Choroid plexus epithelial cell (primary cell): ENCODE results near the gene ABLIM3.

Experiments used
- DNase-seq: peaks from one replicate; pipeline ENCODE4 v3.0.0-alpha.2; 2010; ENCODE audit warnings: low read depth
- H3K4me3 ChIP-seq: 2 replicates; pipeline ENCODE4 v1.5.1; 2011; ENCODE audit warnings: low read depth, mild to moderate bottlenecking, control low read depth, low read length, moderate library complexity
- TF ChIP-seq, protein P1 (sequence below): conservative IDR thresholded peaks from 2 replicates; pipeline ENCODE4 v1.5.1; 2011; ENCODE audit warnings: low read depth, mild to moderate bottlenecking, control low read depth, inconsistent platforms, low read length, moderate library complexity

The ABLIM3 gene

DNA sequence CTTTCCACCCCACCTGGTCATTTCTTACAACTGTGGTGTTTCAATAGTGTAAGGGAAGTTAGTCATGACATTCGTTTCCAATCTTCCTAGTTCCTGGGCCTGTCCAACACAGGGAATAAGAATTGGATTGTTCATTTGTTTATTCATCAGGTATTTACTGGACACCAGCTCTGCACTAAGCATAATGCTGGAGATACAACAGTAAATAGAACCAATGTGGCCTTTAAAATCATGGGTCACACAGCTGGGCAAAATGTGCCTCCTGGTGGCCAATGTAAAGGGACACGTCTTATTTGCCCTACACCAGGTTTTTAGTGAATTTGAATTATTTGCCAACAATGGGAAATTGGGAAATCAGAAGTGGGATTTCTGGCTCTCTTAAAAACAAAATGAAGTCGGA is 10.4 kb downstream of the ABLIM3 start:
- no peak overlapping the region for H3K4me3 ChIP-seq
- no peak for DNase-seq
- TF ChIP-seq, protein P1, sequence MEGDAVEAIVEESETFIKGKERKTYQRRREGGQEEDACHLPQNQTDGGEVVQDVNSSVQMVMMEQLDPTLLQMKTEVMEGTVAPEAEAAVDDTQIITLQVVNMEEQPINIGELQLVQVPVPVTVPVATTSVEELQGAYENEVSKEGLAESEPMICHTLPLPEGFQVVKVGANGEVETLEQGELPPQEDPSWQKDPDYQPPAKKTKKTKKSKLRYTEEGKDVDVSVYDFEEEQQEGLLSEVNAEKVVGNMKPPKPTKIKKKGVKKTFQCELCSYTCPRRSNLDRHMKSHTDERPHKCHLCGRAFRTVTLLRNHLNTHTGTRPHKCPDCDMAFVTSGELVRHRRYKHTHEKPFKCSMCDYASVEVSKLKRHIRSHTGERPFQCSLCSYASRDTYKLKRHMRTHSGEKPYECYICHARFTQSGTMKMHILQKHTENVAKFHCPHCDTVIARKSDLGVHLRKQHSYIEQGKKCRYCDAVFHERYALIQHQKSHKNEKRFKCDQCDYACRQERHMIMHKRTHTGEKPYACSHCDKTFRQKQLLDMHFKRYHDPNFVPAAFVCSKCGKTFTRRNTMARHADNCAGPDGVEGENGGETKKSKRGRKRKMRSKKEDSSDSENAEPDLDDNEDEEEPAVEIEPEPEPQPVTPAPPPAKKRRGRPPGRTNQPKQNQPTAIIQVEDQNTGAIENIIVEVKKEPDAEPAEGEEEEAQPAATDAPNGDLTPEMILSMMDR = peak; percentile 47

DNA sequence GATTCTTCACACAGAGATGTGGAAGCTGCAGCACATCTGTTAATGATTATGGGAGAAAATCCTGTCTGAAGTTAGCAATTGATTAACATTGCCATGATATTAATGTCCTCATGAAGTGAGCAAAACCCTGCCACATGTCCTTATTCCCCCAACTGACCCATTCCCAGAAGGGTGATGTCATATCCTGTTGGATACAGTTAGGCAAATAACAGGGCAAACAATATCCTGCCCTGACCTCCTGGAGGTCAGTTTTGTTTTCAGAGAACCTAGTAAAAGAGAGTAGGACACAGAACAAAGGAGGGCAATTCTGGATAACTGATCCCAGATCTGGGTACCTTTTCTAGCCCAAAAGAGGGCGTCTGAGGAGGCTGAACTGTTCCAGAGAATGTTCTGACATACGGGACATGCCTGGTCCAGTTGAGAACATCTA is 11.0 kb downstream of the ABLIM3 start:
- TF ChIP-seq, protein P1 = no peak
- DNase-seq = no peak
- H3K4me3 ChIP-seq = no peak overlapping the region

DNA sequence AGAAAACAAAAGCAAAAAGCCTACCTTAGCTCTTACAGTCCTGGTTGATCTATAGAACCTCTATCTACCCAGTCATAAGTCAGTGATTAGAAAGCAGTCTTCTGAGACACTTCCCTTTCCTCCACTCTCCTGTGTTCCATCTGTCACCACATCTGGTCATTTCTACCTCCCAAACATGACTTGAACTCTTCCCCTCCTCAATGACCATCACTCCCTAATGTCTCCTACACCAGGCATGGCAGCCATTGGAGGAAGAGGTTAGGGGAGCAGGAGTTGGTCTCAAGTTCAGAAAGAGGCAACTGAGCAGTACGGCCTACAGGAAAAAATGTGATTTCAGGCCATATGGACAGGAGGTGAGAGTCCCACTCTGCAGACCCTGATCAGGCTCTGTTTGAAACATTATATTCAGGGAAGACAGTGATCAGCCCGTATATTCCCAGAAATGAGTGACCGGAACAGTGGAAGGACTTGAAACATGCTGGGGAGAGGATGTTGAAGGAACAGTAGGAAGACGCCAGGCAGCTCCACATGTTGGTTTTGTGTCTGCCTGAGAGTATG is 12.0 kb downstream of the ABLIM3 start:
- no peak for DNase-seq
- no peak overlapping the region for H3K4me3 ChIP-seq
- TF ChIP-seq, protein P1 = no peak

DNA sequence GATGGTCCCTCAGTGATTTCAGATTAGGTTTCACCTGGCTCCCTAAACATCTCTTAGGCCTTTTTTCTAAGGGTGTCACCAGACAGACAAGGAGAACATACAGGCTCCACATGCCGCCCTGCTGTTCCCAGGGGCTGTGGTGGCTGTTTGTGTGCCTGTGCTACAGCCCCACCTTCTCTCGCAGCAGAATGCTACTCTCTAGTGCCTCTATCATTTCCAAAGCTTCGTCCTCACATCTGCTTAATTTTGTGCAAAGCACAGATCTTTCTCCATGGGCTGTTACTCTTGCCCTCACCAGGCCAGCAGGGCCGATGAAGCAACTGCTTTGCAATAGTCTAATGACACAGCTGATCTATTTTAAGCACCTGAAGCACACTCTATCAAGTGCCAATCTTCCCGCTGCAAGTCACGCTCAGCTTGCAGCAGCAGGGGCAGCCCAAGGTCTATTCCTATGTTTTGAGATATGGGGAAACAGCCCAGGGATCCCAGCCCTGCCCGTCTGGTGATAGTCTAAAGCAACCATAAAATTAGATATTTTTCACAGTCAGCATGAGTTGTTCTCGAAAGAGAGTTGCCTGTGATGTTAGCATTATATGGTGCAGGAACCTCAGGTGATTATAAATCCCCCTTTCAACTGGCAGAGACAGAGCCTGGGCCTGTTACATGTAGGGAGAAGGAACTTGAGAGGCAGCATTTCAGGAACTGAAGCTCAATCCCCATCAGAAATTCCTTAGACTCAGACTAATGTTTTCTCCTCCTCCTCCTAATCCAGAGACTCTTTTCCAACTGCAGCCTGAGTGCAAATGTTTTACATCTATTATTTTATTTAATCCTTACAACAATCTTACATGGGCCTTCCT is 12.7 kb downstream of the ABLIM3 start:
- peak; percentile 87 for DNase-seq
- H3K4me3 ChIP-seq = no peak overlapping the region
- TF ChIP-seq, protein P1 = no peak

DNA sequence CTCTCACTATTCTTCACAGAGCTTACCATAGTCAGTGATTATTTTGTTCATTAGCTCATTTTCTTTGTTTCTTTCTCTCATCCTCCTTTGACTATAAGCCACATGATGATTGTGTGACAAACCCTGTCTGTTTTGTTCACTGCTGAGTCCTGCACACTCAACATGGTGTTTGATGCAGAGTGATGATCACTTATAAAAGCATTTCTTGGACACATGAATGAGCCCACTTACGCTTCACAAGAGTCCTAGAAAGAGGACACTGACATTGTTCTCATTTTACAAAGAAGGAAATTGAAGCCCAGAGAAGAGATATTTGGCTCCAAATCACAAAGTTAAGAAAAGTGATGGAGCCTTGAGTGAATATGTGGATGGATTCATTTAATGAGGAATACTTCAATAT is 13.4 kb downstream of the ABLIM3 start:
- DNase-seq = no peak
- no peak overlapping the region for H3K4me3 ChIP-seq
- TF ChIP-seq, protein P1 = no peak

DNA sequence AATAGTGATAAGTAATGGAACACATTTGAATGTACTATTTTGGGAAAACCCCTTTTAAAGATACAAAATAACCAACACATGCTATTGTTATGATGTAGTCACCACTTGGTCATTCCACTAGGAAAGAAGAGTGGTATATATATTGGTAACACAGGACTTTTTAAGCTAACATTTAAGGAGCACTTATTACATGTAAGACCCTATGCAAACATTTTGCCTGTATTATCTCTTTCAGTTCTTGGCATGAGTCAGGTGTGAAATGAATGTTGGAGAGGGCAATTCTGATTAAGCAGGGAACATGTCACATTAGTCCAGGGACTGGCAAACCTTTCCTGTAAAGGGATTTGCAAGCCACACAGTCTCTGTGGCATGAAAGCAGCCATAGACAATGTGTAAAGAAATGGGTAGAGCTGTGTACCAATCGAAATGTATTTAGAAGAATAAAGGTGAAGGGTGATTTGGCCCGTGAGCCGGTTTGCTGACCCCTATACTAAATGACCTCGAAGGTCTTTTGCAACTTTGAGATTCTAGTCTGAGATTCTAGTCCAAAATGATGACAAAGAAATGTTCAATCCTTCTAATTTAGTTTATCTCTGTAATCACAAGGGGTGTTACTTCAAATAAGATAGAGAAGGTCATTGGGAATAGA is 15.3 kb downstream of the ABLIM3 start:
- no peak for DNase-seq
- no peak overlapping the region for H3K4me3 ChIP-seq
- TF ChIP-seq, protein P1 = no peak
